ENCODE results near the gene ARHGAP21. TPM values are rescaled to one million over a fixed set of nuclear protein-coding genes. Genes with fewer than 3 reads are reported as not detected.

The ARHGAP21 gene
- total RNA-seq, 4 donors from 2014 or later = 104 to 128 (median 114) TPM

DNA sequence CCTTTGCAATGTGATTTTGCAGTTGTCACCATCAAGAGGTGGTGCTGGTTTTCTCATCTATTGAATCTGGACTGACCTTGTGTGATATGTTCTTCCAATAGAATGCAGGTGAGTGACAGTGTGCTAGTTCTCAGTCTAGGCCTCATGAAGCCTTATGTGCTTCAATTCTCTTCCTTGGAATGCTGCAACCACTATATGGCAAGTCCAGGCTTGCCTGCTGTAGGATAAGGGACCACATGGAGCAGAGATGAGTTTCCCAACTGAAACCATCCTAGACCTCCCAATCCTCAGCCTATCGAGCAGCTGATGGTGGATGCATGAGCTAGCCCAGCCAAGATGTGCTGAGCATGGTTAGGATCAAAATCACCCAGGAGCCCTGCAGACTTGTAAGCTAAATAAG lies 32.6 kb upstream of the ARHGAP21 start:
- DNase-seq (ENCODE audit: low spot score) = no peak
- TF ChIP-seq, protein P1, sequence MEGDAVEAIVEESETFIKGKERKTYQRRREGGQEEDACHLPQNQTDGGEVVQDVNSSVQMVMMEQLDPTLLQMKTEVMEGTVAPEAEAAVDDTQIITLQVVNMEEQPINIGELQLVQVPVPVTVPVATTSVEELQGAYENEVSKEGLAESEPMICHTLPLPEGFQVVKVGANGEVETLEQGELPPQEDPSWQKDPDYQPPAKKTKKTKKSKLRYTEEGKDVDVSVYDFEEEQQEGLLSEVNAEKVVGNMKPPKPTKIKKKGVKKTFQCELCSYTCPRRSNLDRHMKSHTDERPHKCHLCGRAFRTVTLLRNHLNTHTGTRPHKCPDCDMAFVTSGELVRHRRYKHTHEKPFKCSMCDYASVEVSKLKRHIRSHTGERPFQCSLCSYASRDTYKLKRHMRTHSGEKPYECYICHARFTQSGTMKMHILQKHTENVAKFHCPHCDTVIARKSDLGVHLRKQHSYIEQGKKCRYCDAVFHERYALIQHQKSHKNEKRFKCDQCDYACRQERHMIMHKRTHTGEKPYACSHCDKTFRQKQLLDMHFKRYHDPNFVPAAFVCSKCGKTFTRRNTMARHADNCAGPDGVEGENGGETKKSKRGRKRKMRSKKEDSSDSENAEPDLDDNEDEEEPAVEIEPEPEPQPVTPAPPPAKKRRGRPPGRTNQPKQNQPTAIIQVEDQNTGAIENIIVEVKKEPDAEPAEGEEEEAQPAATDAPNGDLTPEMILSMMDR (IDR thresholded peaks at IDR 0.05) = no peak
- ATAC-seq (ENCODE audit: low FRiP score) = no peak

DNA sequence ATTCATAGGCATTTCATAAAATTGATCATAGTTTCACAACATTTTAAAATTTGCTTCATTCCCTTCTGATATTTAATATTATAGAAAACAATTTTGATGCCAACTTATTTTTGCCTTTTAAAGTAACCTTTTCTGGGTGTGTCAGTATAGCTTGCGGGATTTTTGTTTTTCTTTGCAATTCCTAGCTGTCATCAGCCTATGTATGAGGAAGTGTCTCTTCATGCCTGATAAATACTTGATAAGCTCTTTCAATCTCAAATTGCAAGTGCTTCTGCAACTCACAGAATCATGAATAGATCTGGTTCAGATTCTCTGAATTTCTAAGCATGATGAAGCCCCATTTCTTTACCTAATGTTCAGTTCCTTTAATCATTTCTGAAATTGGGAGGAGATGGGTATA lies 28.0 kb upstream of the ARHGAP21 start:
- TF ChIP-seq, protein P1 (IDR thresholded peaks at IDR 0.05) = no peak

DNA sequence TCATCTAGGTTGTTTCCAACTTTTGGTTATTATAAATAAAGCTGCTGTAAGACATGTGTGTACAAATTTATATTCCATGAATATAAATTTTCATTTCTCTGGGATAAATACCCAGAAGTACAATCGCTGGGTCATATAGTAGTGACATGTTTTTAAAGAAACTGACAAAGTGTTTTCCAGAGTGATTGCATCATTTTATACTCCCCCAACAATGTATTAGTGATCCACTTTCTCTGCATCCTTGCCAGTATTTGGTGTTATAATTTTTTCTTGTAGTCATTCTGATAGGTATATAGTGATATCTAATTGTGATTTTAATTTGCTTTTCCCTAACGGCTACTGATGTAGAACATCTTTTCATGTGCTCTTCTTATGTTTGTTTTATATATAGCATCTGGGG lies 27.0 kb upstream of the ARHGAP21 start:
- DNase-seq (ENCODE audit: low spot score) (no peak), ATAC-seq (ENCODE audit: low FRiP score) (no peak)
- TF ChIP-seq, protein P1 (IDR thresholded peaks at IDR 0.05) = no peak

More for the DNA sequence above, 28.0 kb upstream of the ARHGAP21 start:
- ATAC-seq (ENCODE audit: low FRiP score) (no peak), DNase-seq (ENCODE audit: low spot score) (no peak)

DNA sequence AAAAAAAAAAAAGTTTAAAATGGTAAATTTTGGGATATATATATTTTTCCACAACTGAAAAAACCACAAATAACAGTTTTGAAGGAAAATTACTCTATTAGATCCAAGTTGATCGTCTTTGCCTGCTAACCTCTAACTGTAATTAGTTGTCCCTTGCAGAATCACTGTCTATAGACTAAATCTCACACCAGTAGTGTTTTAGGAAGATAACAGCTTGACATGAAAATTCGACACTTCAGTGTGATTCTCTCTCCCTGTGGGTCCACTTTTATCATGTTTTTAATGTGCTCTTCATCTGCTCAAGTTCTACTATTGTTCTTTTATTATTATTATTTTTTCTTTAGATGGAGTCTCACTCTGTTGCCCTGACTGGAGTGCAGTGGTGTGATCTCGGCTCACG lies 24.5 kb upstream of the ARHGAP21 start:
- DNase-seq (ENCODE audit: low spot score) (no peak), ATAC-seq (ENCODE audit: low FRiP score) (no peak)
- TF ChIP-seq, protein P1 (IDR thresholded peaks at IDR 0.05) = no peak

DNA sequence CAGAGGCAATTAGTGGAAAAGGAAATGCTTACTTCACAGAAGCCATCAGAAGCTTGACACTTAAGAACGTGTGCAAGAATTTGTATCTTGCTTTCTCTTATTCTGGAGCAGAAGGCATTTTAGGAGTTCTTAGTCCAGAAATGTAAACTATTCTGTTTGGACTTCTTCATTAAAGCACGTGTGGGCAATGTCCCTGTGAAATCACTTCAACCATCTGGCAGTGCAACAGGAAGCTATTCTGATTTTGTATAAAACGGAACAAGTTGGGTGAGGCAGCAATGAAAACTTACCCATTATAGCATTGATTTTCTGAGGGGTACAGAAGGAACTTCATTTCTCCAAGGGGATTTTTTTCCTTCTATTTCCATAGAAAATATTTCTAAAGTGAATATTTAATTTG lies 21.3 kb upstream of the ARHGAP21 start:
- DNase-seq (ENCODE audit: low spot score) (no peak), ATAC-seq (ENCODE audit: low FRiP score) (no peak)
- TF ChIP-seq, protein P1 (IDR thresholded peaks at IDR 0.05) = no peak

DNA sequence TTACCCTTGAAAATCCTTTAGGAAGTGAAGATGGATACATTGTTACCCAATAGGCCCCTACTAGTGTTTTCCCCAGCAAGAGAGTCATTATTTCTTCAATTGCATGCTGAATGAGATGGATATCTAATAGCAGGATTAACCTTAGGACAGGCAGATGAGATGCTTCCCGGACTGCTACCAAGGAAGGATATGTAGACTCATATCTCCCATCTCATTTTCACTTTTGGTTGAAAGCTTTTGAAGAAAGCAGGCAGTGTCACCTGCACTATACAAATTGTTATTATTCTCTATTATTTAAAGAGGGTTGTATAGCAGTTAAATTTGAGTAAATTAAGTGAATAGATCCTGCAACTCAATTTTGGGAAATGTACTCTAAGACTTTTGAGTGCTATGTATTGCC lies 17.0 kb upstream of the ARHGAP21 start:
- ATAC-seq (ENCODE audit: low FRiP score) (no peak), DNase-seq (ENCODE audit: low spot score) (no peak)
- TF ChIP-seq, protein P1 (IDR thresholded peaks at IDR 0.05) = no peak

DNA sequence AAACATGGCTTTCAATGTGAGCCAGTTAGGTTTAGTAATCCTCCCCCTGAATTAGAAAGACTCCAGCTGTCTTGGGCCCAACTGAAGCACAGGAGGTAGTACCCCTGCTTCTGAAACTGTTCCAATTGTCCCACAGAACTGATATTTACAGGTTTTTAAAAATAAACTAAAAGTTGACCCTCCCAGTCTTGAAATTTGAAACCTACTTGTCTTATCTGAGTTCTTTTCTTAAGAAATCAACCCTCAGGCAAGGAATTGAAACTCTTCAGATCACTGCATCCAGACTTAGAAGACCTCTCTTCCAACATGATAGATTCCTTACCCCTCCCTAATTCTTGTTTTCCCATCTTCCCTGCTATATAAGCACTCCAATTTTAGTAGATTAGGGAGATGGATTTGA lies 13.3 kb upstream of the ARHGAP21 start:
- ATAC-seq (ENCODE audit: low FRiP score) = no peak
- TF ChIP-seq, protein P1 (IDR thresholded peaks at IDR 0.05) = no peak

More for the DNA sequence above, 13.3 kb upstream of the ARHGAP21 start:
- no peak for DNase-seq (ENCODE audit: low spot score)

Measured in omental fat pad (tissue), 4 donors.